Occipital lobe (tissue), 2 donors: ENCODE results near the gene OR2AG1. TPM values are rescaled to one million over a fixed set of nuclear protein-coding genes. Genes with fewer than 3 reads are reported as not detected.
"Not testable (repeated sequence)": the region's sequence is repeated elsewhere in the genome, so short reads cannot be mapped to it uniquely, and the experiment has no call there.

Experiments used
- DNase-seq: peaks from one replicate; lab custom pipeline; 2025; lab: John Stamatoyannopoulos, UW
- total RNA-seq: library from RNA; depleted of rRNA; stranded (reverse); fragments of >200 nt; gene quantifications from one replicate; pipeline ENCODE4 v1.2.3, GENCODE V29; 2014

Gene OR2AG1
- total RNA-seq, 1 donor from 2014 or later = not detected

DNA sequence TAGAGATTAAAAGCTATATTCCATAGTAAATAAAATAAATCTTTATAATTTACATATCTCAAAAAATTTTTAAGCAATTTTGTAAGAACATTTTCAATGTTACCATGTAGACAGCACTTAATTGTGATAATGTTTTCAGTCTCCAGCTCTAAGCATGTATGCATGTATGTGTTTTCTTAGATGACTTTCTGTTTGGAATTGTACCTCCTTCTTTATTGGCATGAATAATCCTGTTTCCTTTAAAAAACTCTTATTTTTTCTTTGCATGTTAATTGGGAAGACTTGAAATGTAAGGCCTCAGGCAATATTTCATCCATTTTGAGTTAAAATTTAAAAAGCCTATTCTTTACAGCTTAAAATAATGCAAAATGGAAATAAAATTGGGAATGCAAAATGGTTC, 2.0 kb upstream of the OR2AG1 start:
- DNase-seq = no peak

DNA sequence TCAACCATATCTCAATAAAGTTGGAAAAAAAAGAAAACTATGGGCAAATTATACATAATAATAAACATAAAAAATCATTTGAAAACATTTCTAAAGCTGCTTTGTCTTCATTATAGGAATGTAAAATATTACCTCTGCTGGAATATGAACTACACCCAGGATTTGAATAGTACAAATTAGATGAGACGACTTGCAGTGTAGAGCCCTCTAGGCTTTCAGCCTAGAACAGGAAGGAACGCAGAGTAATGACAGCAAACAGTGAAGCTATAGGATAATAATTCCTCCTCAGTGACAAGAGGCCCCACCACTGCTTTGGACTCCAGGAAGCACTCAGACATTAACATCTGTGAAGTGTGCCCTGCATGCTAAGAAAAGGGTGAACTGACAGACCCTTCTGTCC, 7.7 kb downstream of the OR2AG1 start:
- DNase-seq = no peak

DNA sequence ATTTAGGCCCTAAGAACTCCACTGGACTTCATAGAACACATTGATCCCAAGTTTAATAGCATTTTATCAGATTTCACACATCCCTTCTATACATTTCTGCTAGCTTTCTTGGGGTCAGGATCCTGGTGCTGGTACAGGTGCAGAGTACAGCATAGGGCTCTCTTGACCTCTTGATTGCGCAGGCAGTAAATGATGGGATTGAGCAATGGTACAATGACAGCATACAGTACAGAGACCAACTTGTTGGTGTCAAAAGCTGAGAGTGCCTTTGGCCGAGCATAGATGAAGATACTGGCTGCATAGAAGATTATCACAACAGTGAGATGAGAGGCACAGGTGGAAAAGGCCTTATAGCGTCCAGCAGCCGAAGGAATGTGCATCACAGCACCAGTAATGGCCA, 11.8 kb downstream of the OR2AG1 start:
- no peak for DNase-seq

DNA sequence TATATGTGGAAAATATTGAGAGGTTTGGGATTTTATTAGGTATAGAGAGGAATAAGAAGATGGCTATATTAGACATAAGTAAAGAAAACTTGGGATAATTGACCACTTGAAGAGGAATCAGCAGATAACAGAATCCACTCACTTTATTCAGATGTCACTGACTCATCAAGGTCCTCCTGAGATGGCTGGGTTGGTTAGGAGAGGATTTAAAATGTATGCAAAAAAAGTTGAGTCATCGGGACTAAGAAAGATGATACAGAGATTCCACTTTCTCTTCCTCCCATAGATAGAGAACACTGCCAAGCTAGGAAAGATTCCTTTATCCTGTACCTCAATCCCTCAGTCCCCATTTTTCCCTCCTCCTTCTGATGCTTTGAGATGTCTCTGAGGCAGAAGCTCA, 16.6 kb downstream of the OR2AG1 start, which contains the start of gene OR6A2:
Gene OR6A2, minus strand, starts transcription at position 288 of the 400 bp plus-strand sequence. CDS start 3,981 bp downstream, outside the sequence.
- no peak for DNase-seq

DNA sequence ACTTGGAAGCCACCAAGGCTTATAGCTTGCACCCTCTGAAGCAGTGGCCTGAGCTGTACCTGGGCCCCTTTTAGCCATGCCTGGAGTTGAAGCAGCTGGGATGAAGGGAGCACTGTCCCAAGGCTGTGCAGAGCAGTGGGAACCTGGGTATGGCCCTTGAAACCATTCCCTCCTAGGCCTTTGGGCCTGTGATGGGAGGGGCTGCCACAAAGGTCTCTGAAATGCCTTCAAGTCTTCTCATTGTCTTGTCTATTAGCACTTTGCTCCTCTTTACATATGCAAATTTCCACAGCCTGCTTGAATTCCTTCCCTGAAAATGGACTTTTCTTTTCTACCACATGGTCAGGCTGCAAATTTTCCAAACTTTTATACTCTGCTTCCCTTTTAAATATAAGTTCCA, 18.3 kb downstream of the OR2AG1 start:
- not testable (repeated sequence) for DNase-seq

DNA sequence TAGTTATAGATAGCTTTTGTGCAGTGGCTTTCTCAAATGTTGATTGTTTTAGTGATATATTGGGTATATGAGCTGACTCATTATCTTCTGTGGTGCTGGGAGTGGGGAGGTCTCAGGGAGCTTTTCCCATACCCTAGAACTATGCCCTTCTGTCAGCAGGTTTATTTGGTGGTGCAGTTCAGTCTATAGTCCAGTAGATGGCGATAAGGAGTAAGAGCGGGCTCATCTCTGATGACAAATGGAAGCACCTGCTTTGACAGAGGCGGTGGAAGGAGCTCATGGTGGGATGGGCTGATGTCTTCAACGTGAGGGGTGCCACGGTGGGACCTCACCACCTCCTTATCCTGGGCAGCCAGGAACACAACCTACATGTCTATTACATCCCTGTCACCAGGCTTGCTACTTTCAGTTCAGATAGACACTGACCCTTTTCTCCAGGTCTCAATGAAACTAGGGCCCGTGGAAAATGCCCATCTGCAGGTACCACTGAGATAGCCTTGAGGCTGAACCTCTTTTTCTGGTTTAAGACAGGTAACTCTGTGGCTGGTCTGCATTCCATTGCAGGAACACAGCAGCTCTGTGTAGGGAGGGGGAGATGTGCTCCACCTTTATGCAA, 29.7 kb downstream of the OR2AG1 start:
- no peak for DNase-seq

DNA sequence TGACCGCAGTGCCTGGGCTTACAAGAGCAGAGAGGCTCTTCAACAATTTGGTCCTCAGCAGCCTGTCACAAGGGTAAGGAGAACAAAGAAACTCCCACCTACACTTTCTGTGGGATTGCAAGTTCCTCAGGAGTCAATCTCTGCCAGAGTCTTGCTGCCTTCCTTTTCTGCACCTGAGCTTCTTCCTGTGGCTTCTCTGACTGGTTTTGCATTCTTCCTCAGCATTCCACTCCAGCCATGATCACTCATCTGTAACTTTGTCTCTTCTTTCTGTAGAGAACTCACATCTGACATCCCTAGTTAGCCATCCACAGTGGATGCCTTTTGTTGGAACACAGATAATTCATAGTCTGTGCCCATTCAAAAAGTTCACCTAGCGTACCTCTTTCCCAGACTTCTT, 30.8 kb downstream of the OR2AG1 start:
- no peak for DNase-seq

DNA sequence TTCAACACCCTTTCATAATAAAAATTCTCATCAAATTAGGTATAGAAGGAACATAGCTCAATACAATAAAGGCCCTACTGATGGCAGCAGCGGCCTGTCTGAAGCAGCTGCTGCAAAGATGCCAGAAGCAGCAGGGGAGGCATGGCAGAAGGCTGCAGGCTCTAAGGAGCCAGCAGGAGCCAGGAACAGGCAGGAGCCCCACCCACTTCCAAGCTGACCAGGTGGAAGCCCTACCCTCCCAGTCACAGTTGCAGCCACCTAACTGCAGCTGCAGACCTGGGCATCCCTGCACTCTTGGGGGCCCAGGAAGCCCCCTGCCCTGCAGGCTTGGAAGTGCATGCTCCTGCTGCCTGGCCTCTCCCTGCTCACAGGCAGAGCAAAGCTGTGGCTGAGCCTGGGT, 34.9 kb downstream of the OR2AG1 start:
- DNase-seq = no peak

DNA sequence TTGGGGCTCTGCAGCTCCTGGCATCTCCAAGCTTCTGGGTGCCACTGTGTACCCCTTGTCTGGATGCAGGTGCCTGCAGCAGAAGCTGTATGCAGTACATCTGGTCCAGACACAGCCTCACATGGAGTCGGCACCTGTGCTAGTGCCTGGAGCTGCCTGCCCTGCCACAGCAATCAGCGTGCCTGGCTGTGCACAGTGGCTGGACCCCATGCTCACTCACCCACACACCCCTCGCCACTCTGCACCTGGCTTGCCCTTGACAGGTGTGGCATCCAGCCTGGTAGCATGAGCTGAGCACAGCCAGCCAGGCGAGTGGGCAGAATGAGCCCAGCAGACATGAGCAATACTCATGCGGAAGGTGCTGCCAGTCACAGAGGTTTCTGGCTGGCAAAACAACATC, 36.1 kb downstream of the OR2AG1 start:
- no peak for DNase-seq

DNA sequence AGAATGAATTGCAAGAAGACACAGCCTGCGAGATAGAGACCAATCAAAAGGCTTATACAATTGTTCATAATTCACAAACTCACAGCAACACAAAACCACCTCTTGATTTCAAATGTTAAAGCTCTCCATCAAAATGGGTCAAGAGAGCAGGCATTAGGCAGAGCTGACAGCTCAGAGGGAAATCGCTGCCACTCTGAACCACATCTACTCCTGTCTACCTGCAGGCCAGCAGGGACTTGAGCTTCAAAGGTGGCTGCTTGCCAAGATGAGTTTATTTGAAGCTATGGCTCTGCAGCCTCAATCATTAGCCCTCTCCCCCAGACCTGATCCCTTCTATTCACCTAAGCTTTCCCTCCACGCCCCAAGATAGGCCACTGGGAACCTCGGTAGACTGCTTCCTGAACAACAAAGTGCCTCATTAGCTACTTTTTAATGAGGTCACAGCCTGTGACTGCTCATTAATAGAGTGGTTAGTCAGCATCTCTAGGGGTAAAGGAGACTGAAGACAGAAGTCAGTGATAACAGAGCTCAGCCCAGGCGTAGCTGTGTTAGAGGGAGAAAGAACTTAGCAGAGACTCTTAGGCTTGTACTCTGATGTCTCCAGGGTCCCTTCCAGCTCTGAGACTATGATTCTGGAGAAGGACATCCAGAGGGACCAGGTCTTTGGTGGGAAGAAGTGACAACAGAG, 41.5 kb downstream of the OR2AG1 start:
- DNase-seq = no peak

DNA sequence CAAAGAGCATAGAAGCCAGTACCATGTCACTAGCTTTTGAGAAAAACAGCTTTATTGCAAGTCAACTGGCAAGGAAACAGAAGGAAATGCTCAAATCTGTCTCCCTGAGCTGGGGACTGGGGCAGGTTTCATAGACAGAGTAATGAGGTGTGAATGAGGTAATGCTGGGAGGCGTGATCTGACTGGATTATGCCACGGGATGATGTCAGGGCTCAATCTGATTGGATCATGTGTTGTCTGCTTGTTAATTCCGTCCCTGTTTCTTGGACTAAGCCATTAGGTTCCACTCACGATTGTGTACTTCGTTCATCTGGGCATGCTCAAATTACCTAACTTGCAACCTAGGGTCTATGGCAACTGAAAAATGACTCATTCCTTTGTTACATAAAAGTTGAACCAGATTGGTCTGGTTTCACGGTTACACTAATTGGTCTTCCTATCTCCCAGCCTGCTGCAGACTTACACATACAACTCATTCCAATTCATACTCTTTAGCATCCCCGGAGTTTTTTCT, 42.5 kb downstream of the OR2AG1 start:
- DNase-seq = no peak

DNA sequence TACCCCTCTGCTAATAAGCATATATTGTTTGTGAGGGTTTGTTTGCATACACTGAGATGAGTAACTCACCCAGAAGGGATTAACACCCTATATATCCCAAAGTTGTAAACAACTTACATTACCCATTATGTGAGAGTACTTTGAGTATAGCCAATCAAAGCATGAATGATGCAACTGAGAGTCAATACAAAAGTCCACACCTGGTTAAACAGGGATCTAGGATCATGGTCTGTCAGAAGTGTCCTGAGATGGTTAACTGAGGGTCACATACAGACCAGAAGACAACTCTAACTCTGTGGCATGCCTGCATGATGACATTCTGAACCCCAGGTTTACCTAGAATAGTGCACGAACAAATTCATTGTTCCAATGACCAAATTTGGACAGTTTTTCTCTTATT, 45.3 kb downstream of the OR2AG1 start:
- no peak for DNase-seq

DNA sequence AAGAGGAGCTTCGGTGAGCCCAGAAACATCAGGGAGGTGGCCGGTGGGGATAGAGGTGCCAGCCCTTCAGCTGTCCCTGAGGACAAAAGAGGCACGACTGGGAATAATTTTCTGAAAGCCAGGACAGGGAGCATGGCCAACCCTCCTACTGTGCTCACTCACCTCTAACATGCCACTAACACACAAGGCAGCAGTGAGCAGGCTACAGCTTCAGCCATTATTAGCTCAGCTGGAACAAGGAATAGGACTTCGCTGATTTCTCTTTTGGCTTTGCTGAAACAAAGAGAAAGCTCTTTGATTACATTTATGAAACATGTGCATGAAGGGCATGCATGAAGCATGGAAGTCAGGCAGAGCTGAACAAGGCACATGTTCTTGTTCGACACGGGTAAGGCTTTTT, 50.5 kb downstream of the OR2AG1 start:
- DNase-seq = no peak

DNA sequence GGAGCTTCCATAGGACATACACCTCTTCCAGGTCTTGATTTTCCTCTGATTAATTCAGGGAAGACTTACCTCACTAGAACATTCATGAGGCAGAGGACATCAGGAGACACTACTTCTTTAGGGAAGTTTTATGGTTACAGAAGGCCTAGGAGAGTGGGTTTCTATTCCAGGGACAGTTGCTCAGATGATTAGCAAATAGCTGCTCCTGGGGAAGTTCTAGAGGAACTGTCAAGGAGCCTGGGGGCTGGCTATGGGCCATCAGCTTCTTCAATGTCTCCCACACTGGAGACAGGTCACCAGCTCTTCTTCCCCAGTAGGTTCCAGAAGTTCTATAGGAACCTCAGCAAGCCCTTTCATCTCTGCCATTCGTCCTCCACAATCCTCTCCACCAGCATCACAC, 51.2 kb downstream of the OR2AG1 start:
- no peak for DNase-seq

Other genes starting within 250 kb of the OR2AG1 start
- 17.5 TPM for gene RRP8, start 179.4 kb upstream of the OR2AG1 start, total RNA-seq
- gene ILK, start 179.2 kb upstream of the OR2AG1 start, total RNA-seq = 44.9 TPM
- gene TAF10, start 170.8 kb upstream of the OR2AG1 start, total RNA-seq = 15.3 TPM
- gene TPP1, start 163.6 kb upstream of the OR2AG1 start, total RNA-seq = 7.3 TPM
- 49.9 TPM for gene DCHS1, start 127.2 kb upstream of the OR2AG1 start, total RNA-seq
- gene MRPL17, start 99.7 kb upstream of the OR2AG1 start, total RNA-seq = 22.3 TPM
- gene OR2AG2, start 11.0 kb upstream of the OR2AG1 start, total RNA-seq = 0.47 TPM
- 0.47 TPM for gene OR6A2, start 16.7 kb downstream of the OR2AG1 start, total RNA-seq
- not detected for gene OR10A5, start 62.7 kb downstream of the OR2AG1 start, total RNA-seq
- not detected for gene OR10A2, start 80.0 kb downstream of the OR2AG1 start, total RNA-seq
- not detected for gene OR10A4, start 93.6 kb downstream of the OR2AG1 start, total RNA-seq
- 0.31 TPM for gene OR2D2, start 109.5 kb downstream of the OR2AG1 start, total RNA-seq
- gene OR2D3, start 138.0 kb downstream of the OR2AG1 start, total RNA-seq = not detected
- gene ZNF215, start 143.4 kb downstream of the OR2AG1 start, total RNA-seq = 5.6 TPM
- gene ZNF214, start 237.3 kb downstream of the OR2AG1 start, total RNA-seq = 17.9 TPM
- gene NLRP14, start 237.5 kb downstream of the OR2AG1 start, total RNA-seq = 0.94 TPM